ENCODE results near the gene PTTG1IP.

GRCh38 chr21:44812640-44813039 lies 60.9 kb downstream of the PTTG1IP start:
- TF ChIP-seq CTCF (conservative IDR thresholded peaks at IDR 0.05 in 1 of 2, IDR thresholded peaks at IDR 0.05 in 1 of 2; ENCODE audit: low read depth in 1 of 2, low read length in 2 of 2) (no peak), EZH2 (IDR thresholded peaks at IDR 0.05; ENCODE audit: low read length, missing control alignments) (no peak)
